Measurements from ENCODE around the gene LBHD1.

Gene LBHD1

DNA sequence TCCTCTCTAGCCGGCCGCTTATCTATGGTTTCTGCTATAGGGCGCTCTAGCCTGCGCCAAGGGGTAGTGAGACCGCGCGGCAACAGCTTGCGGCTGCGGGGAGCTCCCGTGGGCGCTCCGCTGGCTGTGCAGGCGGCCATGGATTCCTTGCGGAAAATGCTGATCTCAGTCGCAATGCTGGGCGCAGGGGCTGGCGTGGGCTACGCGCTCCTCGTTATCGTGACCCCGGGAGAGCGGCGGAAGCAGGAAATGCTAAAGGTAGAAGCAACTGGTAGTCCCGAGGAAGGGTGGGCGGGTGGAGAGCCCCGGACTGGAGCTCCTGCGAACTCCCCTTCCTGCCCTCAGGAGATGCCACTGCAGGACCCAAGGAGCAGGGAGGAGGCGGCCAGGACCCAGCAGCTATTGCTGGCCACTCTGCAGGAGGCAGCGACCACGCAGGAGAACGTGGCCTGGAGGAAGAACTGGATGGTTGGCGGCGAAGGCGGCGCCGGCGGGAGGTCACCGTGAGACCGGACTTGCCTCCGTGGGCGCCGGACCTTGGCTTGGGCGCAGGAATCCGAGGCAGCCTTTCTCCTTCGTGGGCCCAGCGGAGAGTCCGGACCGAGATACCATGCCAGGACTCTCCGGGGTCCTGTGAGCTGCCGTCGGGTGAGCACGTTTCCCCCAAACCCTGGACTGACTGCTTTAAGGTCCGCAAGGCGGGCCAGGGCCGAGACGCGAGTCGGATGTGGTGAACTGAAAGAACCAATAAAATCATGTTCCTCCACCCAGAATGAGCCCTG, at the start of gene LBHD1, which contains the start of gene UQCC3:
Gene LBHD1, minus strand, starts transcription at position 660 of the 782 bp plus-strand sequence. CDS start 2,236 bp downstream, outside the sequence.
Gene UQCC3, plus strand, starts transcription at position 66 of the 782 bp plus-strand sequence. Its CDS starts 73 bp downstream, at position 139.
- peak within 1 kb of the TSS; percentile 95 for H3K9ac ChIP-seq (ENCODE audit: insufficient read length)
- H3K4me3 ChIP-seq, result peak within 1 kb of the TSS; percentile 91
- H3K36me3 ChIP-seq (ENCODE audit: insufficient read depth, low read length), result peaks cover 29% of the 10 kb centered on the region
- H3K27ac ChIP-seq, result peak within 1 kb of the TSS; percentile 87
- peak; percentile 62 for DNase-seq (ENCODE audit: low read depth, low spot score)
- no peaks in the 10 kb centered on the region for H3K9me3 ChIP-seq (ENCODE audit: low read depth, low read length)
- TF ChIP-seq POLR2AphosphoS5 (IDR thresholded peaks at IDR 0.05; ENCODE audit: borderline replicate concordance, low read depth, low read length) (peak; percentile 92), FOXP2 (optimal IDR thresholded peaks at IDR 0.05; ENCODE audit: control extremely low read depth, extremely low read length, insufficient read depth) (no peak), EZH2 (IDR thresholded peaks at IDR 0.05) (no peak)

DNA sequence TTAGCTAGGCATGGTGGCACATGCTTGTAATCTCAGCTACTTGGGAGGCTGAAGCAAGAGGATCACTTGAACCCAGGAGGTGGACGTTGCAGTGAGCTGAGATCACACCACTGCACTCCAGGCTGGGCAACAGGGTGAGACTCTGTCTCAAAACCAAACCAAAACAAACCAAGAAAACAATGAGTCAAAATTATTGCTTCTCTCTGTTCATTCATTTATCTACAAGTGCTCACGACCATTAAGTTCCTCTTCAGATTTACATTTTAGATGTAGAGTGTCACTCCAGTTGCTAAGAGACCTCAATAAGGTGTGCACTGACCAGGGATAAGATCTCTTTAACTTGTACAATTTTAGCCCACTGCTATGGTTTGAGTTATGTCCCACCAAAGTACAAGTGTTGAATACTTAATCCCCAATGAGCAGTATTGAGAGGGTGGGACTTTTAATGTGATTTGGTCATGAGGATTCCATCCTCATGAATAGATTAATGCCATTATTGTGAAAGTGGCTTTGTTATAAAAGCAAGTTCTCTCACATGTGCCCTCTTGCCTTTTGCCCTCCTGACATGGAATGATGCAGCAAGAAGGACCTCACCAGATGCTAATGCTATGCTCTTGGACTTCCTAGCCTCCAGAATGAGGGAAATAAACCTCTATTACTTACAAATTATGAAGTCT, 47.4 kb upstream of the LBHD1 start:
- no peak for DNase-seq (ENCODE audit: low read depth, low spot score)
- Histone ChIP-seq H3K36me3 (ENCODE audit: insufficient read depth, low read length) (peaks cover 99% of the 10 kb centered on the region), H3K4me3 (no peak overlapping the region), H3K9me3 (ENCODE audit: low read depth, low read length) (no peaks in the 10 kb centered on the region), H3K27ac (no peak overlapping the region), H3K9ac (ENCODE audit: insufficient read length) (no peak overlapping the region)
- TF ChIP-seq POLR2AphosphoS5 (IDR thresholded peaks at IDR 0.05; ENCODE audit: borderline replicate concordance, low read depth, low read length) (no peak), FOXP2 (optimal IDR thresholded peaks at IDR 0.05; ENCODE audit: control extremely low read depth, extremely low read length, insufficient read depth) (no peak), EZH2 (IDR thresholded peaks at IDR 0.05) (no peak)

DNA sequence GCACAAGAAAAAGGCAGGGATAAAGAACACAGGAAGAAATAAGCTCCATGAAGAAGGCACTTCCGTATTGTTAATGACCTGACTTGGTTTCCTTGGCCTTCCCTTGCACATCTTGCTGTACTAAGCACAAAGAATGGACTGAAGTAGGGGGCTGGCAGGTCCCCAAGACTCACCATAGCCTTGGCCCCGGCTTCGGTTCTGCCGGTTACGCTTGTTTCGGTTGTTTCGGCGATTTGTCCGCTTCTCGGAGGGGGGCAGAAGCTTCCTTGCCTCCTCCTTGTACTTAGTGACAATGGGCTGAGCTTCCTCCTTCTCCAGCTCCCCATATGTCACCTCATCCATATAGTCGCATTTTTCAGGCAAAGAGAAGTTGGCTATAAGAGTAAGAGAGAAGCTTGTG, 44.7 kb upstream of the LBHD1 start:
- H3K27ac ChIP-seq, result peak overlapping the region; percentile 80
- H3K9ac ChIP-seq (ENCODE audit: insufficient read length), result peak overlapping the region; percentile 35
- TF ChIP-seq EZH2 (IDR thresholded peaks at IDR 0.05) (no peak), POLR2AphosphoS5 (IDR thresholded peaks at IDR 0.05; ENCODE audit: borderline replicate concordance, low read depth, low read length) (no peak), FOXP2 (optimal IDR thresholded peaks at IDR 0.05; ENCODE audit: control extremely low read depth, extremely low read length, insufficient read depth) (no peak)
- no peaks in the 10 kb centered on the region for H3K9me3 ChIP-seq (ENCODE audit: low read depth, low read length)
- peaks cover 96% of the 10 kb centered on the region for H3K36me3 ChIP-seq (ENCODE audit: insufficient read depth, low read length)
- H3K4me3 ChIP-seq, result peak overlapping the region; percentile 10; the same call in 1 of the 2 replicates
- no peak for DNase-seq (ENCODE audit: low read depth, low spot score)

DNA sequence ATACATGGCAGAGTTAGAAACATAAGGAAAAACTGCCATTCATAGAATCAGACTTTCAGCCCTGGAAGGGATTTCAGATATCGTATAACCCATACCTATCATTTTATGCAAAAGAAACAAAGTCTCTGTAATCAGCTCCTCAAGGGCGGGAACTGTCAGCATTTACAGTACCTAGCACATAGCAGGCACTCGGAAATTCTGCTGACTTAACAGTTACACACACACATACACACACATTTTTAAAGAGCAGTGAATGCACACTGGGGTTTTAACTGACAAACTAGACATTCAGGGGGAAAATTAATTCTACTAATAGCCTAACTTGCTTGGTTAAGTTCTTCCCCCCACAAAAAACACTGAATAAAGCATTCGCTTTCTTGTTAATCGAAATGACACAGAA, 44.1 kb upstream of the LBHD1 start:
- Histone ChIP-seq H3K9ac (ENCODE audit: insufficient read length) (peak overlapping the region; percentile 35), H3K36me3 (ENCODE audit: insufficient read depth, low read length) (peaks cover 95% of the 10 kb centered on the region), H3K27ac (peak overlapping the region; percentile 80), H3K4me3 (peak overlapping the region; percentile 10; the same call in 1 of the 2 replicates), H3K9me3 (ENCODE audit: low read depth, low read length) (no peaks in the 10 kb centered on the region)
- TF ChIP-seq EZH2 (IDR thresholded peaks at IDR 0.05), result no peak
- no peak for TF ChIP-seq FOXP2 (optimal IDR thresholded peaks at IDR 0.05; ENCODE audit: control extremely low read depth, extremely low read length, insufficient read depth)
- TF ChIP-seq POLR2AphosphoS5 (IDR thresholded peaks at IDR 0.05; ENCODE audit: borderline replicate concordance, low read depth, low read length), result no peak
- DNase-seq (ENCODE audit: low read depth, low spot score), result no peak

DNA sequence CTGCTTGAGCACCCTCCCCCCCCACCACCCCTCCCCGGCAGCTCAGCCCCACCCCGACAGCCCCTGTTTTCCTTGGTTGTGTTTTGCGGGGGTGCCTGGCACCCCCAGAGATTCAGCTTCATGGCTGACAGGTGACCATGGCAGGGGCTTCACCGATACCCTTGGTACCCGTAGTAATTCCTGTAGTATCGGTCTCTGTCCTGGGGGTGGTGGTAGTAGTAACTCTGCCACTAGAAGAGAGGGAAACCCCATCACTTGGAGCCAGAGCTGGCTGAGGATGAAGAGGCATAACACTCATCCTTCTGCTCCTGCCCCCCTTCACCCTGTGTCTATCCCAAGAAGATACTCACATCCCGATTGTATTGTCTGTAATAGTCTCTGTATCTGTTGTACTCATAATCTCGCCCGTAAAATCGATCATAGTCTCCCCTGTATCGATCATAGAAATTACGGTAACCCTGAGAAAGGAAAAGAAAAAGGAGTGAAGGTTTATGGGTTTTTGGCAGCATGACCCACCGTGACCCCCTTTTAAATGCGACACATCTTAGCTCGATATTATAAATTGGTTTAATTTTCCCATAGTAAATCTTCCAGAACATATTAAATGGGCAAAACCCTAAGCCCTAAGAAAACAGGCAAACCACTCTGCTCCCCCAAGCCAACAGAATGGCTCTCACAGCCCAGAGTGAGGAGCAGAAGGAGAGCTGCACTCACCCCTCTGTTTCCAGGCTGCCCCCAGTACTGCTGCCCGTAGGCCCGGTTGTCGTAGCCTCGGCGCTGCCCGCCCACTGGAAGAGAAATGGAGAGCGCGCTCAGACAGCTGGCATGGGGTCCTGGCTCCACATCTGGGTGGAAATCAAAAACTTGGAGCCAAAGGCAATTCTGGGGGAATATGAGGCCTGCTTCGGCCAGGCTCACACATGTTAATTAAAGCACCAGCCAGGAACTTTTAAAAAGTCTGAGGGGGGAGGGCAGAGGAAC, 43.4 kb upstream of the LBHD1 start:
- TF ChIP-seq POLR2AphosphoS5 (IDR thresholded peaks at IDR 0.05; ENCODE audit: borderline replicate concordance, low read depth, low read length) (no peak), FOXP2 (optimal IDR thresholded peaks at IDR 0.05; ENCODE audit: control extremely low read depth, extremely low read length, insufficient read depth) (no peak), EZH2 (IDR thresholded peaks at IDR 0.05) (no peak)
- DNase-seq (ENCODE audit: low read depth, low spot score), result no peak
- no peaks in the 10 kb centered on the region for H3K9me3 ChIP-seq (ENCODE audit: low read depth, low read length)
- peak overlapping the region; percentile 80 for H3K27ac ChIP-seq
- peak overlapping the region; percentile 35 for H3K9ac ChIP-seq (ENCODE audit: insufficient read length)
- H3K36me3 ChIP-seq (ENCODE audit: insufficient read depth, low read length), result peaks cover 95% of the 10 kb centered on the region
- H3K4me3 ChIP-seq, result no peak overlapping the region

DNA sequence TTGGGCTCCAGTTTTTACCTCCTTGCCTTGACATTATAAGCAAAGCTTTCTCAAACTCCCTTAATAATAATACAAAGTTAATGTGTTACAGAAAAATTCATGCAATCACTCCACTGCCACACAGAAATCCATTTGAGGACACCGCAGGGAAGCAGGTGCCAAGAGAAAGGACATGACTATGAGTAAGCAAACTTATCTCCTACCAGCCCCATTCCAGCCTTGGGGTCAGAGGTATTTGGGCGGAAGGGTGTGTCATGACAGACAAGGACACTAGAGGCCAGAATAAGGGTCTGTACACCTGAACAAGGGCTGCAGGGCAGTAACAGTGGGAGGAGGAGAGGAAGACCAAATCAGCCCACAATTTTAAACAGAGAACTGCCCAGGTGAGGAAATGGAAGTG, 41.3 kb upstream of the LBHD1 start:
- H3K27ac ChIP-seq, result peak overlapping the region; percentile 70
- H3K9ac ChIP-seq (ENCODE audit: insufficient read length), result no peak overlapping the region
- peaks cover 86% of the 10 kb centered on the region for H3K36me3 ChIP-seq (ENCODE audit: insufficient read depth, low read length)

DNA sequence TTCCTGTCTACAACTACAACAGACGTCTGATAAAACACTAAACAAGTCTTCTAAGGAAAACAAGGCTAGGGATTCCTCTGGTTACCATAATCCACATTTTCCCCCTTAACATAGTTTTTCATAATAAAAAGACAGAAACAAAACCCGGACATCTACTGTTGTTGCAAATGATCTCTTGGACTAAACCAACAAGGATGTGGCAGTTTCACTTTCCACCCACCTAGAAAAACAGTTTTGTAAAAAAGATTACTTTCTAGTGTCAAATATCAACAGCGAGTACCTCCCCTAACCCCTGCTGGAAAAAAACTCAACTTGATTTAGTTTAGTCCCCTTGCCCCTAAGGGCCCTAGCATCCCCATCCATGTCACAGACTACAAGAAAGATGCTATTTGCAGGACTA, 40.8 kb upstream of the LBHD1 start:
- Histone ChIP-seq H3K4me3 (no peak overlapping the region), H3K9ac (ENCODE audit: insufficient read length) (no peak overlapping the region), H3K36me3 (ENCODE audit: insufficient read depth, low read length) (peaks cover 82% of the 10 kb centered on the region), H3K27ac (peak overlapping the region; percentile 70; the same call in 1 of the 2 replicates), H3K9me3 (ENCODE audit: low read depth, low read length) (no peaks in the 10 kb centered on the region)
- TF ChIP-seq POLR2AphosphoS5 (IDR thresholded peaks at IDR 0.05; ENCODE audit: borderline replicate concordance, low read depth, low read length), result no peak
- TF ChIP-seq EZH2 (IDR thresholded peaks at IDR 0.05), result no peak
- TF ChIP-seq FOXP2 (optimal IDR thresholded peaks at IDR 0.05; ENCODE audit: control extremely low read depth, extremely low read length, insufficient read depth), result no peak
- no peak for DNase-seq (ENCODE audit: low read depth, low spot score)

More for the DNA sequence above, 41.3 kb upstream of the LBHD1 start:
- TF ChIP-seq EZH2 (IDR thresholded peaks at IDR 0.05) (no peak), FOXP2 (optimal IDR thresholded peaks at IDR 0.05; ENCODE audit: control extremely low read depth, extremely low read length, insufficient read depth) (no peak), POLR2AphosphoS5 (IDR thresholded peaks at IDR 0.05; ENCODE audit: borderline replicate concordance, low read depth, low read length) (no peak)
- DNase-seq (ENCODE audit: low read depth, low spot score), result no peak
- Histone ChIP-seq H3K9me3 (ENCODE audit: low read depth, low read length) (no peaks in the 10 kb centered on the region), H3K4me3 (no peak overlapping the region)
